GM12872 (cell line): Measurements from ENCODE around the gene KRTAP10-2.
"Not testable (repeated sequence)": the region's sequence is repeated elsewhere in the genome, so short reads cannot be mapped to it uniquely, and the experiment has no call there.

Experiments
- CTCF ChIP-seq: IDR thresholded peaks from 3 replicates; pipeline ENCODE4 v1.5.1; 2011; ENCODE audit warnings: low read depth, mild to moderate bottlenecking, low read length, moderate library complexity; ENCODE audit not compliant: insufficient read depth

KRTAP10-2 gene

GRCh38 chr21:44585892-44586291 is 34.6 kb upstream of the KRTAP10-2 start:
- no peak for TF ChIP-seq CTCF

- TF ChIP-seq CTCF = no peak
Measured at GRCh38 chr21:44583800-44584147, 32.5 kb upstream of the KRTAP10-2 start.

GRCh38 chr21:44583089-44583799 is 31.9 kb upstream of the KRTAP10-2 start:
- TF ChIP-seq CTCF = no peak

- no peak for TF ChIP-seq CTCF
Measured at GRCh38 chr21:44582055-44582454, 30.8 kb upstream of the KRTAP10-2 start.

- no peak for TF ChIP-seq CTCF
Measured at GRCh38 chr21:44581158-44581557, 29.9 kb upstream of the KRTAP10-2 start.

- not testable (repeated sequence) for TF ChIP-seq CTCF
Measured at GRCh38 chr21:44580231-44580821, 29.0 kb upstream of the KRTAP10-2 start, which contains the start of gene KRTAP10-5. KRTAP10-5 (minus strand) TSS chr21:44580604; CDS start chr21:44580578, 26 bp downstream.

GRCh38 chr21:44579833-44580144 is 28.5 kb upstream of the KRTAP10-2 start:
- TF ChIP-seq CTCF = no peak
